CD14-positive monocyte (primary cell): Measurements from ENCODE around the gene EXOC6B. TPM values are rescaled to one million over a fixed set of nuclear protein-coding genes. Genes with fewer than 3 reads are reported as not detected.

ENCODE experiments used
- DNase-seq, 3 donors: peaks; one replicate each; pipeline ENCODE4 v3.0.0-alpha.2; 2011 to 2022
- H2AFZ ChIP-seq: 2 replicates; pipeline ENCODE4 v1.6.0; 2012; ENCODE audit warnings: mild to moderate bottlenecking, low read depth, low read length, inconsistent platforms; ENCODE audit not compliant: insufficient read depth, poor library complexity, severe bottlenecking
- H3K27ac ChIP-seq, 2 donors: 1 replicate in 1 of 2; 2 replicates in 1 of 2; pipeline ENCODE4 v1.5.1; 2012 to 2013; ENCODE audit warnings: low read length in 2 of 2, control low read depth in 1 of 2, inconsistent platforms in 1 of 2, low read depth in 1 of 2, mild to moderate bottlenecking in 1 of 2
- H3K27me3 ChIP-seq, 2 donors: one replicate each; pipeline versions ENCODE4 v1.6.0 to v1.6.1; 2011 to 2013; ENCODE audit warnings: low read length in 2 of 2; ENCODE audit not compliant: control insufficient read depth in 2 of 2, insufficient read depth in 2 of 2
- H3K36me3 ChIP-seq, 2 donors: replicated peaks in 1 of 2; 1 replicate in 1 of 2; 2 replicates in 1 of 2; pipeline versions ENCODE4 v1.5.1 to v1.6.1; 2012 to 2013; ENCODE audit warnings: low read length in 2 of 2, control low read depth in 1 of 2, inconsistent platforms in 1 of 2, mild to moderate bottlenecking in 1 of 2; ENCODE audit not compliant: insufficient read depth in 2 of 2, control insufficient read depth in 1 of 2
- H3K4me1 ChIP-seq, 2 donors: 1 replicate in 1 of 2; 2 replicates in 1 of 2; pipeline versions ENCODE4 v1.5.1 to v1.6.1; 2012 to 2013; ENCODE audit warnings: low read length in 2 of 2, control low read depth in 1 of 2, inconsistent platforms in 1 of 2, mild to moderate bottlenecking in 1 of 2, moderate library complexity in 1 of 2; ENCODE audit not compliant: insufficient read depth in 2 of 2, control insufficient read depth in 1 of 2
- H3K4me2 ChIP-seq: replicated peaks from 2 replicates; pipeline ENCODE3; 2012; ENCODE audit warnings: low read length, moderate library complexity, mild to moderate bottlenecking; ENCODE audit not compliant: poor library complexity, severe bottlenecking; ENCODE audit errors: extremely low read depth
- H3K4me3 ChIP-seq, 3 experiments: fragments of 200-600 bp in 1 of 3; sonication (generic) in 1 of 3; replicated peaks in 1 of 3; 1 replicate in 2 of 3; 2 replicates in 1 of 3; pipeline ENCODE4 v1.5.1; 2011 to 2013; ENCODE audit warnings: low read length in 3 of 3, mild to moderate bottlenecking in 3 of 3, control low read depth in 2 of 3, low read depth in 2 of 3, inconsistent platforms in 1 of 3, moderate library complexity in 1 of 3
- H3K79me2 ChIP-seq: 2 replicates; pipeline ENCODE4 v1.6.0; 2012; ENCODE audit warnings: mild to moderate bottlenecking, control low read depth, inconsistent platforms, low read length, moderate library complexity; ENCODE audit not compliant: insufficient read depth
- H3K9ac ChIP-seq: 2 replicates; pipeline ENCODE4 v1.6.0; 2017; ENCODE audit warnings: low read length, mild to moderate bottlenecking; ENCODE audit not compliant: insufficient read depth, poor library complexity, severe bottlenecking
- H3K9me3 ChIP-seq, 2 donors: replicated peaks in 1 of 2; 1 replicate in 1 of 2; 2 replicates in 1 of 2; pipeline versions ENCODE4 v1.5.1 to v1.6.1; 2012 to 2013; ENCODE audit warnings: low read length in 2 of 2, control low read depth in 1 of 2; ENCODE audit not compliant: control insufficient read depth in 1 of 2, insufficient read depth in 1 of 2
- H4K20me1 ChIP-seq: 2 replicates; pipeline ENCODE4 v1.6.0; 2012; ENCODE audit warnings: mild to moderate bottlenecking, low read length, control low read depth, moderate library complexity; ENCODE audit not compliant: insufficient read depth
- H3K27ac Mint-ChIP-seq, 7 donors: one replicate each; pipeline ENCODE4 v1.8.0; 2020; ENCODE audit warnings: mild to moderate bottlenecking in 7 of 7, mixed read lengths in 7 of 7, moderate library complexity in 6 of 7, inconsistent platforms in 2 of 7
- H3K27me3 Mint-ChIP-seq, 3 donors: one replicate each; pipeline ENCODE4 v1.8.0; 2021 to 2022; ENCODE audit warnings: low read depth in 3 of 3, mild to moderate bottlenecking in 3 of 3, mixed read lengths in 3 of 3, moderate library complexity in 3 of 3, inconsistent platforms in 1 of 3
- H3K36me3 Mint-ChIP-seq, 2 donors: one replicate each; pipeline ENCODE4 v1.8.0; 2020; ENCODE audit warnings: mixed read lengths in 2 of 2, inconsistent platforms in 1 of 2, mild to moderate bottlenecking in 1 of 2
- H3K4me1 Mint-ChIP-seq: one replicate; pipeline ENCODE4 v1.8.0; 2020; ENCODE audit warnings: mild to moderate bottlenecking, mixed read lengths
- H3K4me3 Mint-ChIP-seq, 2 donors: one replicate each; pipeline ENCODE4 v1.8.0; 2020; ENCODE audit warnings: mild to moderate bottlenecking in 2 of 2, mixed read lengths in 2 of 2, moderate library complexity in 1 of 2
- H3K9me3 Mint-ChIP-seq, 7 donors: one replicate each; pipeline ENCODE4 v1.8.0; 2020 to 2022; ENCODE audit warnings: mixed read lengths in 7 of 7, mild to moderate bottlenecking in 6 of 7, moderate library complexity in 6 of 7, inconsistent platforms in 2 of 7
- WGBS: methylation state at CpG from one replicate; pipeline ENCODE4 v1.1.5; 2013; ENCODE audit warnings: missing lambda C conversion rate; ENCODE audit not compliant: insufficient coverage; 5-methylcytosine and 5-hydroxymethylcytosine counted together
- intact Hi-C, 2 donors: fragments of 100-400 bp; cut with micrococcal nuclease; formaldehyde crosslinking; loops; one replicate each; pipeline versions ENCODE4 v1.15.0 to v1.15.1; 2023
- polyA plus RNA-seq, 3 donors: library from polyadenylated mRNA; depleted of rRNA in 1 of 3; unstranded in 2 of 3; stranded (reverse) in 1 of 3; fragments of 300-500 nt in 2 of 3; fragments of >200 nt in 1 of 3; fragmentation: Illumina TruSeq in 2 of 3; gene quantifications; 1 replicate in 2 of 3; 2 replicates in 1 of 3; pipeline ENCODE4 v1.2.3, GENCODE V29; 2012 to 2021
- TF ChIP-seq, protein P1 (sequence below): fragments of 200-600 bp; IDR thresholded peaks from one replicate; pipeline ENCODE4 v1.8.0; 2022; ENCODE audit warnings: antibody characterized with exemption, mild to moderate bottlenecking

The EXOC6B gene
- polyA plus RNA-seq, 3 donors, result 1.8 to 2.8 (median 2.1) TPM

DNA sequence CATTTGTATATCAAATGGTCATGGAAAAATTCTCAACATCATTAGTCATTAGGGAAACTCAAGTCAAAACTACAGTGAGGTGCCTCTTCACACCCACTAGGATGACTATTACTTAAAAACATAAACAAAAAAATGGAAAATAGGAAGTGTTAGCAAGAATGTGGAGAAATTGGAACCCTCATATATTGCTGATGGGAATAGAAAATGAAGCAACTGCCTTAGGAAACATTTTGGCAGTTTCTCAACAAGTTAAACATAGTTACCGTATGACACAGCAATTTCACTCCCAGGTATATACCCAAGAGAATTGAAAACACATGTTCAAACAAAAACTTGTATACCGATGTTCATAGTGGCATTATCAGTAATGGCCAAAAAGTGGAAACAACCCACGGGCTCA is 660.0 kb downstream of the EXOC6B start:
- H3K79me2 ChIP-seq, result no peaks in the 10 kb centered on the region
- Mint-ChIP-seq H3K36me3 (no peaks in the 10 kb centered on the region), H3K27ac (no peak overlapping the region), H3K4me3 (no peak overlapping the region), H3K4me1 (no peaks in the 10 kb centered on the region), H3K27me3 (peaks cover 3 to 24% (median 14%) of the 10 kb centered on the region in 3 donors), H3K9me3 (peaks cover 0 to 2% (median 0%) of the 10 kb centered on the region in 7 donors)
- WGBS, result no CpG with 5 or more reads among the region's 3 CpGs
- H3K27ac ChIP-seq, result no peak overlapping the region
- no peak overlapping the region for H3K4me3 ChIP-seq
- no peak overlapping the region for H2AFZ ChIP-seq
- intact Hi-C loops, result no loop called here
- H3K36me3 ChIP-seq, result no peaks in the 10 kb centered on the region
- H3K4me1 ChIP-seq, result no peaks in the 10 kb centered on the region
- peaks cover 2 to 12% of the 10 kb centered on the region in 2 donors for H3K27me3 ChIP-seq
- H3K9ac ChIP-seq, result no peak overlapping the region
- no peaks in the 10 kb centered on the region for H4K20me1 ChIP-seq
- DNase-seq, result no peak
- no peaks in the 10 kb centered on the region for H3K9me3 ChIP-seq
- H3K4me2 ChIP-seq, result no peak overlapping the region
- TF ChIP-seq, protein P1, sequence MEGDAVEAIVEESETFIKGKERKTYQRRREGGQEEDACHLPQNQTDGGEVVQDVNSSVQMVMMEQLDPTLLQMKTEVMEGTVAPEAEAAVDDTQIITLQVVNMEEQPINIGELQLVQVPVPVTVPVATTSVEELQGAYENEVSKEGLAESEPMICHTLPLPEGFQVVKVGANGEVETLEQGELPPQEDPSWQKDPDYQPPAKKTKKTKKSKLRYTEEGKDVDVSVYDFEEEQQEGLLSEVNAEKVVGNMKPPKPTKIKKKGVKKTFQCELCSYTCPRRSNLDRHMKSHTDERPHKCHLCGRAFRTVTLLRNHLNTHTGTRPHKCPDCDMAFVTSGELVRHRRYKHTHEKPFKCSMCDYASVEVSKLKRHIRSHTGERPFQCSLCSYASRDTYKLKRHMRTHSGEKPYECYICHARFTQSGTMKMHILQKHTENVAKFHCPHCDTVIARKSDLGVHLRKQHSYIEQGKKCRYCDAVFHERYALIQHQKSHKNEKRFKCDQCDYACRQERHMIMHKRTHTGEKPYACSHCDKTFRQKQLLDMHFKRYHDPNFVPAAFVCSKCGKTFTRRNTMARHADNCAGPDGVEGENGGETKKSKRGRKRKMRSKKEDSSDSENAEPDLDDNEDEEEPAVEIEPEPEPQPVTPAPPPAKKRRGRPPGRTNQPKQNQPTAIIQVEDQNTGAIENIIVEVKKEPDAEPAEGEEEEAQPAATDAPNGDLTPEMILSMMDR, result no peak

DNA sequence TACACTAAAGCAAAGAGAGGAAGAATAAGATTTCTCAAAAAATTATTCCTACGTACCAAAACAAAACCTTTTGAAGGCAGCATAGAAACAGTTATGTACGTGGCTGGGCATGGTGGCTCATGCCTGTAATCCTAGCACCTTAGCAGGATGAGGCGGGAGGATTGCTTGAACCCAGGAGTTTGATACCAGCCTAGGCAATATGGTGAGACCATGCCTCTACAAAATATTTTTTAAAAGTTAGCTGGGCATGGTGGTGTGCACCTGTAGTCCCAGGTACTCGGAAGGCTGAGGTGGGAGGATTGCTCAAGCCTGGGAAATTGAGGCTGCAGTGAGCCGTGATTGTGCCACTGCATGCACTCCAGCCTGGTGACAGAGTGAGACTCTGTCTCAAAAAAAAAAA is 663.3 kb downstream of the EXOC6B start:
- Histone ChIP-seq H3K4me2 (no peak overlapping the region), H3K9me3 (no peaks in the 10 kb centered on the region), H3K4me1 (no peaks in the 10 kb centered on the region), H4K20me1 (no peaks in the 10 kb centered on the region), H3K27ac (no peak overlapping the region), H3K27me3 (peaks cover 2 to 14% of the 10 kb centered on the region in 2 donors), H3K36me3 (no peaks in the 10 kb centered on the region), H3K9ac (no peak overlapping the region), H2AFZ (no peak overlapping the region), H3K79me2 (no peaks in the 10 kb centered on the region), H3K4me3 (no peak overlapping the region)
- no peaks in the 10 kb centered on the region for H3K36me3 Mint-ChIP-seq
- no peaks in the 10 kb centered on the region for H3K9me3 Mint-ChIP-seq
- H3K4me1 Mint-ChIP-seq, result no peaks in the 10 kb centered on the region
- H3K27ac Mint-ChIP-seq, result no peak overlapping the region
- TF ChIP-seq, protein P1, result no peak
- no peak overlapping the region for H3K4me3 Mint-ChIP-seq
- WGBS, result 93% methylated on average over 3 of the region's 5 CpGs
- DNase-seq, result no peak
- intact Hi-C loops, result no loop called here
- H3K27me3 Mint-ChIP-seq, result peaks cover 3 to 21% (median 18%) of the 10 kb centered on the region in 3 donors
